Measurements from ENCODE around the gene MYH1. TPM values are rescaled to one million over a fixed set of nuclear protein-coding genes. Genes with fewer than 3 reads are reported as not detected.

The MYH1 gene
- total RNA-seq, result not detected

GRCh38 chr17:10518271-10519037 is at the start of gene MYH1:
Gene MYH1 (minus strand): TSS chr17:10518542. CDS start chr17:10516642, 1,900 bp downstream.
- Histone ChIP-seq H3K36me3 (no peaks in the 10 kb centered on the region), H3K9me3 (no peaks in the 10 kb centered on the region), H3K27me3 (no peaks in the 10 kb centered on the region), H3K4me1 (no peaks in the 10 kb centered on the region), H3K27ac (no peak within 1 kb of the TSS), H3K4me3 (no peak within 1 kb of the TSS)
- TF ChIP-seq POLR2AphosphoS5 (IDR thresholded peaks at IDR 0.05; ENCODE audit: insufficient read depth in 1 of 2, low read depth in 1 of 2) (no peak), POLR2A (IDR thresholded peaks at IDR 0.05) (no peak)
- TF ChIP-seq, protein P1, sequence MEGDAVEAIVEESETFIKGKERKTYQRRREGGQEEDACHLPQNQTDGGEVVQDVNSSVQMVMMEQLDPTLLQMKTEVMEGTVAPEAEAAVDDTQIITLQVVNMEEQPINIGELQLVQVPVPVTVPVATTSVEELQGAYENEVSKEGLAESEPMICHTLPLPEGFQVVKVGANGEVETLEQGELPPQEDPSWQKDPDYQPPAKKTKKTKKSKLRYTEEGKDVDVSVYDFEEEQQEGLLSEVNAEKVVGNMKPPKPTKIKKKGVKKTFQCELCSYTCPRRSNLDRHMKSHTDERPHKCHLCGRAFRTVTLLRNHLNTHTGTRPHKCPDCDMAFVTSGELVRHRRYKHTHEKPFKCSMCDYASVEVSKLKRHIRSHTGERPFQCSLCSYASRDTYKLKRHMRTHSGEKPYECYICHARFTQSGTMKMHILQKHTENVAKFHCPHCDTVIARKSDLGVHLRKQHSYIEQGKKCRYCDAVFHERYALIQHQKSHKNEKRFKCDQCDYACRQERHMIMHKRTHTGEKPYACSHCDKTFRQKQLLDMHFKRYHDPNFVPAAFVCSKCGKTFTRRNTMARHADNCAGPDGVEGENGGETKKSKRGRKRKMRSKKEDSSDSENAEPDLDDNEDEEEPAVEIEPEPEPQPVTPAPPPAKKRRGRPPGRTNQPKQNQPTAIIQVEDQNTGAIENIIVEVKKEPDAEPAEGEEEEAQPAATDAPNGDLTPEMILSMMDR (IDR thresholded peaks at IDR 0.05), result no peak
- intact Hi-C loops (cut with DNase I), result no loop called here
- DNase-seq (ENCODE audit: extremely low spot score in 2 of 2), result no peak

- no peak for DNase-seq (ENCODE audit: extremely low spot score in 2 of 2)
- no peak overlapping the region for H3K27ac ChIP-seq
- H3K9me3 ChIP-seq, result no peaks in the 10 kb centered on the region
- intact Hi-C loops (cut with DNase I), result no loop called here
- TF ChIP-seq POLR2AphosphoS5 (IDR thresholded peaks at IDR 0.05; ENCODE audit: insufficient read depth in 1 of 2, low read depth in 1 of 2), result no peak
- TF ChIP-seq, protein P1 (IDR thresholded peaks at IDR 0.05), result no peak
- no peak for TF ChIP-seq POLR2A (IDR thresholded peaks at IDR 0.05)
- H3K4me1 ChIP-seq, result no peaks in the 10 kb centered on the region
- H3K27me3 ChIP-seq, result no peaks in the 10 kb centered on the region
- no peak overlapping the region for H3K4me3 ChIP-seq
- H3K36me3 ChIP-seq, result no peaks in the 10 kb centered on the region
Observed at GRCh38 chr17:10563991-10564660, 45.8 kb upstream of the MYH1 start.

DNA sequence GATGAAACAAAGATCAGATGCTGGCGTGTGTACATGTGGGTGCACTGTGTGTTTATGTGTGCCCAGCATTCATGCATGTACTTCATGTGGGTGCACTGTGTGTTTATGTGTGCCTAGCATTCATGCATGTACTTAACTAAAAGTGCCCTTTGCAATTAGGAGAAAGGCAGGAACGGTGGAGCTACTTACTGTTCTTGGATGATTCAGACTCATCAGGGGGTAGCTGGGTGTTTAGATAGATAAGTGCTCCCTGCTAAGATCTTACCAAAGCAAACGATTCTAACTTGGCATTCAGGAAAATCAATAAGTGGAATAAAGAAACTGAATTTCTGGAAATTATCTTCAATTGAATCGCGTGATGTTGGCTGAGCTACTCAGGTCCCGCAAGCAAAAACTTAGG is 39.7 kb upstream of the MYH1 start:
- Histone ChIP-seq H3K4me1 (no peaks in the 10 kb centered on the region), H3K9me3 (no peaks in the 10 kb centered on the region), H3K4me3 (no peak overlapping the region), H3K36me3 (no peaks in the 10 kb centered on the region), H3K27ac (no peak overlapping the region), H3K27me3 (no peaks in the 10 kb centered on the region)
- TF ChIP-seq POLR2AphosphoS5 (IDR thresholded peaks at IDR 0.05; ENCODE audit: insufficient read depth in 1 of 2, low read depth in 1 of 2) (no peak), POLR2A (IDR thresholded peaks at IDR 0.05) (no peak)
- TF ChIP-seq, protein P1 (IDR thresholded peaks at IDR 0.05), result no peak
- intact Hi-C loops (cut with DNase I), result no loop called here
- no peak for DNase-seq (ENCODE audit: extremely low spot score in 2 of 2)

DNA sequence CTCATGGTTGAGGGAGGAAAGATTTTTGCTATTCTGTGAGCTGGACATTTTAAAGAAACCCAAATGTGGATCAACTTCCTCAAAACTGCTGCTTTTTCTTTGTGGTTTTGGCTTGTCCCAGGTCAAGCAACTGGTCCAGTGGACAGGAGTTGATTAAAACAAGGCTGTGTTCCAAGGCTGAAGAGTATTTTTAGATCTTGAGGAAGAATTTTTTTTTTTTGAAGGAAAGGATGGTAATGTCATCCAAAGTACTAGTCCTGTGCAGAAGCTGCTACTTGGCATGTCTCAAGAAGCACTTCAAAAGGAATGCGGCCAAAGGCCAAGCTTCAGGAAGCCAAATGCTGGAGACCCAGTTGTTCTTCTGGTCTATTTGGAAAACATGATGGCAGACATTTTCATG is 39.1 kb upstream of the MYH1 start:
- no peak overlapping the region for H3K4me3 ChIP-seq
- H3K4me1 ChIP-seq, result no peaks in the 10 kb centered on the region
- TF ChIP-seq POLR2A (IDR thresholded peaks at IDR 0.05) (no peak), POLR2AphosphoS5 (IDR thresholded peaks at IDR 0.05; ENCODE audit: insufficient read depth in 1 of 2, low read depth in 1 of 2) (no peak)
- TF ChIP-seq, protein P1 (IDR thresholded peaks at IDR 0.05), result no peak
- no peak overlapping the region for H3K27ac ChIP-seq
- DNase-seq (ENCODE audit: extremely low spot score in 2 of 2), result no peak
- intact Hi-C loops (cut with DNase I), result no loop called here
- no peaks in the 10 kb centered on the region for H3K27me3 ChIP-seq
- no peaks in the 10 kb centered on the region for H3K36me3 ChIP-seq
- no peaks in the 10 kb centered on the region for H3K9me3 ChIP-seq

Measured in vagina (tissue), 2 donors.